GM12878 (cell line): Measurements from ENCODE around the gene CDK3. TPM values are rescaled to one million over a fixed set of nuclear protein-coding genes. Genes with fewer than 3 reads are reported as not detected.

Experiments used
- ATAC-seq: fragments of 200-7000 bp; cut with Tn5 transposase; 3 replicates; pipeline ENCODE4 v1.9.1; 2020; ENCODE audit warnings: mild to moderate bottlenecking, moderate library complexity
- BruUV-seq: library from RNA; stranded (reverse); fragments of 400-500 nt; replicated peaks from 2 replicates; lab custom pipeline; 2021; lab: Mats Ljungman, UMichigan
- CTCF ChIA-PET: fragments of 300-600 bp; sonication (Branson Sonifier 250); formaldehyde crosslinking; extraction: SDS; loops from one replicate; lab custom pipeline; 2021; ENCODE audit warnings: inconsistent platforms; lab: Yijun Ruan, JAX
- POLR2A ChIA-PET: fragments of 350-600 bp; formaldehyde crosslinking; extraction: SDS; loops from one replicate; lab custom pipeline; 2021; ENCODE audit warnings: inconsistent platforms; lab: Charles Lee
- RAD21 ChIA-PET: fragments of 300-600 bp; sonication (Branson Sonifier 250); formaldehyde crosslinking; loops from one replicate; lab custom pipeline; 2023; ENCODE audit warnings: antibody characterized with exemption; ENCODE audit not compliant: unreplicated experiment; lab: Charles Lee
- SMC1A ChIA-PET: fragments of 300-600 bp; sonication (Branson Sonifier 250); formaldehyde crosslinking; loops from one replicate; lab custom pipeline; 2023; ENCODE audit not compliant: unreplicated experiment, uncharacterized antibody; lab: Charles Lee
- DNase-seq: peaks from one replicate; pipeline ENCODE4 v3.0.0-alpha.2; 2011; ENCODE audit warnings: low read depth, low spot score
- FAIRE-seq: peaks from 3 replicates; lab custom pipeline; 2011; peaks lifted over from hg19 to GRCh38; lab: Jason Lieb, UNC
- H2AFZ ChIP-seq: 2 replicates; pipeline ENCODE4 v1.6.0; 2011; ENCODE audit warnings: low read depth, low read length, control low read depth; ENCODE audit not compliant: control insufficient read depth
- H3K27ac ChIP-seq: 2 replicates; pipeline ENCODE4 v1.5.1; 2011; ENCODE audit warnings: control low read depth; ENCODE audit not compliant: control insufficient read depth, insufficient read depth
- H3K27me3 ChIP-seq, 2 experiments: replicated peaks in 1 of 2; 2 replicates each; pipeline versions ENCODE4 v1.6.0 to v1.6.1; 2011; ENCODE audit warnings: low read length in 1 of 2; ENCODE audit not compliant: control insufficient read depth in 2 of 2, insufficient read depth in 2 of 2
- H3K36me3 ChIP-seq, 2 experiments: 2 replicates each; pipeline ENCODE4 v1.5.1; 2011; ENCODE audit warnings: low read length in 1 of 2; ENCODE audit not compliant: control insufficient read depth in 2 of 2, insufficient read depth in 2 of 2
- H3K4me1 ChIP-seq: 2 replicates; pipeline ENCODE4 v1.6.1; 2011; ENCODE audit warnings: mild to moderate bottlenecking, low read length, moderate library complexity, mixed read lengths; ENCODE audit not compliant: control insufficient read depth, insufficient read depth
- H3K4me2 ChIP-seq: 2 replicates; pipeline ENCODE4 v1.6.0; 2011; ENCODE audit warnings: control low read depth; ENCODE audit not compliant: control insufficient read depth, insufficient read depth
- H3K4me3 ChIP-seq: fragments of 200-600 bp; sonication (generic); 2 replicates; pipeline ENCODE4 v1.5.1; 2016
- H3K79me2 ChIP-seq: 2 replicates; pipeline ENCODE4 v1.6.0; 2011; ENCODE audit warnings: low read length; ENCODE audit not compliant: control insufficient read depth, insufficient read depth
- H3K9ac ChIP-seq: 2 replicates; pipeline ENCODE4 v1.8.0; 2011; ENCODE audit warnings: low read length, control low read depth, mixed read lengths; ENCODE audit not compliant: control insufficient read depth, insufficient read depth
- H3K9me3 ChIP-seq: replicated peaks from 3 replicates; pipeline ENCODE4 v1.5.1; 2011; ENCODE audit warnings: mild to moderate bottlenecking, low read length; ENCODE audit not compliant: control insufficient read depth, insufficient read depth
- H4K20me1 ChIP-seq: 2 replicates; pipeline ENCODE4 v1.6.0; 2011; ENCODE audit not compliant: control insufficient read depth, insufficient read depth
- BHLHE40 ChIP-seq, 2 experiments: fragments of 450-650 bp in 1 of 2; IDR thresholded peaks; 2 replicates each; pipeline ENCODE4 v1.6.1; 2011 to 2017; ENCODE audit warnings: low read depth in 2 of 2, borderline replicate concordance in 1 of 2, improper control_type of control experiment in 1 of 2, low read length in 1 of 2, mild to moderate bottlenecking in 1 of 2
- CBX3 ChIP-seq: fragments of 200-600 bp; sonication (generic); IDR thresholded peaks from 2 replicates; pipeline ENCODE4 v1.6.1; 2016; ENCODE audit warnings: low read depth, borderline replicate concordance
- CEBPZ ChIP-seq: fragments of 150-350 bp; IDR thresholded peaks from 2 replicates; pipeline ENCODE4 v1.6.1; 2016; ENCODE audit warnings: low read depth, low read length
- EGR1 ChIP-seq, 2 experiments: IDR thresholded peaks; 1 replicate in 1 of 2; 2 replicates in 1 of 2; pipeline ENCODE4 v1.6.1; 2011 to 2012; ENCODE audit warnings: low read depth in 2 of 2, low read length in 2 of 2, borderline replicate concordance in 1 of 2, mild to moderate bottlenecking in 1 of 2, moderate library complexity in 1 of 2
- MEF2B ChIP-seq: fragments of 450-650 bp; IDR thresholded peaks from 2 replicates; pipeline ENCODE4 v1.6.1; 2018; ENCODE audit warnings: mild to moderate bottlenecking, moderate library complexity; ENCODE audit not compliant: partially characterized antibody, poor library complexity, severe bottlenecking
- PAX8 ChIP-seq: fragments of 450-650 bp; IDR thresholded peaks from 2 replicates; pipeline ENCODE4 v1.6.1; 2017; ENCODE audit warnings: mild to moderate bottlenecking, moderate library complexity
- SIX5 ChIP-seq: IDR thresholded peaks from 2 replicates; pipeline ENCODE4 v1.6.1; 2011; ENCODE audit warnings: mild to moderate bottlenecking, low read depth, low read length, moderate library complexity; ENCODE audit not compliant: severe bottlenecking
- SMC3 ChIP-seq: IDR thresholded peaks from 2 replicates; pipeline ENCODE4 v1.6.1; 2011; ENCODE audit warnings: low read length, improper control_type of control experiment, borderline replicate concordance
- ZNF687 ChIP-seq: fragments of 450-650 bp; IDR thresholded peaks from 2 replicates; pipeline ENCODE4 v1.6.1; 2017; ENCODE audit warnings: mild to moderate bottlenecking, moderate library complexity
- WGBS: methylation state at CpG from one replicate; pipeline ENCODE4 v1.1.6; 2016; ENCODE audit warnings: low lambda C conversion rate; ENCODE audit not compliant: insufficient replicate concordance, insufficient coverage; ENCODE audit errors: missing lambda C conversion rate; 5-methylcytosine and 5-hydroxymethylcytosine counted together
- in situ Hi-C: fragments of 300-500 bp; cut with MboI; formaldehyde crosslinking; loops from 9 replicates; pipeline ENCODE4 v1.14.3; 2018; ENCODE audit warnings: mixed read lengths
- intact Hi-C: fragments of 100-400 bp; cut with micrococcal nuclease; formaldehyde crosslinking; loops from one replicate; pipeline ENCODE4 v1.14.2; 2022; ENCODE audit not compliant: unreplicated experiment
- polyA plus RNA-seq, 11 experiments: library from polyadenylated mRNA; depleted of rRNA in 4 of 11; unstranded in 6 of 11; stranded (reverse) in 5 of 11; fragments of >200 nt; fragmentation: Nextera tagmentation in 4 of 11; fragmentation: Illumina TruSeq in 1 of 11; extraction: Ambion mirVana in 4 of 11; extraction: Trizol in 1 of 11; gene quantifications; 1 replicate in 1 of 11; 2 replicates in 10 of 11; pipeline versions ENCODE4 v1.2.1 to v1.2.3, GENCODE V29; 2011 to 2016; ENCODE audit warnings: inconsistent platforms in 2 of 11, missing spikeins in 2 of 11, low read depth in 1 of 11
- total RNA-seq, 4 experiments: library from RNA; depleted of rRNA in 3 of 4; stranded (reverse); fragments of >200 nt in 3 of 4; fragmentation: Illumina TruSeq in 1 of 4; extraction: Trizol in 1 of 4; gene quantifications; 2 replicates each; pipeline versions ENCODE4 v1.2.1 to v1.2.3, GENCODE V29; 2013 to 2021
- TF ChIP-seq, protein P1 (sequence below): fragments of 450-650 bp; IDR thresholded peaks from 2 replicates; pipeline ENCODE4 v1.6.1; 2018; ENCODE audit warnings: borderline replicate concordance, mild to moderate bottlenecking; ENCODE audit not compliant: partially characterized antibody

Gene CDK3
- total and polyA plus RNA-seq, 10 of the 15 experiments (the other 5 are each of a cell fraction or from before 2014, with no cell fraction given): 1.1 to 7.1 (median 4.2) TPM

DNA sequence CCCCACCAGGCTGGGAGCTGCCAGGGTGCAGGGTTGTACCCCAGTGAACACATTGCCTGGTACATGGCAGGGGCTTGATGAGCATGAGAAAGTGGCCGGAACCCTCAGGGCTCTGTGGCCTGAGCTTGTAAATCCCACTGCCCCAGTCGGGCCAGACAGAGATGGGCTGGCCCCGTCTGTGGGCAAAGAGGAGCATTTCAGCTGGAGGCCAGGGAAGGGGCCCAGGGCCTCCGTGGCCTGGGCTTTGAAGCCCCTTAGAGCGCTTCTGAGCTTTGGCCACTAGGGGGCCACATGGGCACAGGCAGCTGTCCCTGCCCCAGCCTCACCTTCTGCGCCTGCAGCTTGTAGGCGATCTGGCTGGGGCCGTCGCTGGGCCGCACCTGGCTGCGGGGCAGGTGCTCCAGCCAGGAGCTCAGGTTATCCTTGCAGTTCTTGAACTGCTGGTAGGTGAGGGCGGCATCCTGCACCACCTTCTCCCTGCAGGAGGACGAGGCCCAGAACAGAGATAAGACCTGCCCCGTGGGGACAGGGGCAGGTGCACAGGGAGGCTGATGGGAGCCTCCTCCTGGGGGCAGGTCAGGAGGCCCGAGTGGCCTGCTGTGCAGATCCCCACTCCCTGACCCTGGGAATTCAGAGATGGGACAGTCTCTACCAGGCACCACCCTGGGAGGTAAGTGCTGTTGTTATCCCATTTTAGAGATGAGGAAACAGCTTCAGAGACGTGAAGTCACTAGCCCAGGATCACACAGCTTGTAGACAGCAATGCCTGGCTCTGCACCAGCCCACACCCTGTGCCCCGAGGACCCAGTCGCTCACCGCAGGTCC, 13.7 kb downstream of the CDK3 start:
- WGBS: 12% methylated on average over 19 of the region's 19 CpGs
- Histone ChIP-seq H3K36me3 (no peaks in the 10 kb centered on the region), H3K4me1 (no peaks in the 10 kb centered on the region), H4K20me1 (no peaks in the 10 kb centered on the region), H3K9ac (no peak overlapping the region), H3K27ac (no peak overlapping the region), H3K9me3 (no peaks in the 10 kb centered on the region), H3K27me3 (no peaks in the 10 kb centered on the region), H2AFZ (no peak overlapping the region), H3K4me2 (no peak overlapping the region), H3K4me3 (no peak overlapping the region), H3K79me2 (no peaks in the 10 kb centered on the region)
- peak; percentile 94 for FAIRE-seq
- SMC1A ChIA-PET: interaction anchor here (0.9 to 2.0 kb wide), 12 partner anchors 11 to 383 kb away, joined by 3 to 8 read pairs (median 4); partner anchors contain the start of gene MRPL38
- POLR2A ChIA-PET: no interaction called here
- intact Hi-C loops (loop anchor here (1.0 to 2.0 kb wide), 3 partner anchors 92 to 285 kb away; no protein-coding TSS in a partner anchor), in situ Hi-C loops (loop anchor here (5.0 kb wide), 1 partner anchor 278 kb away; no protein-coding TSS in a partner anchor)
- peak; percentile 99 for ATAC-seq
- BruUV-seq: no TSS peak
- RAD21 ChIA-PET: interaction anchor here (0.5 to 2.7 kb wide), 13 partner anchors 8 to 302 kb away, joined by 3 to 18 read pairs (median 4); partner anchors contain the start of gene MRPL38
- CTCF ChIA-PET: interaction anchor here (0.6 to 6.1 kb wide), 53 partner anchors 13 to 383 kb away, joined by 3 to 70 read pairs (median 4); partner anchors contain the start of genes CDK3, EXOC7, FBF1 and MRPL38
- DNase-seq: no peak
- TF ChIP-seq SIX5 (no peak), ZNF687 (no peak), EGR1 (IDR thresholded peaks at IDR 0.05; ENCODE audit: borderline replicate concordance in 1 of 2, low read depth in 2 of 2, low read length in 2 of 2) (no peak), MEF2B (no peak), SMC3 (peak; percentile 83), PAX8 (no peak), CBX3 (no peak), BHLHE40 (IDR thresholded peaks at IDR 0.05; ENCODE audit: borderline replicate concordance in 1 of 2, low read depth in 2 of 2, low read length in 1 of 2) (0 out of 4 replicates have a peak, but pooled peaks of 1 of the 2 experiments have one; percentile 28), CEBPZ (no peak)
- TF ChIP-seq, protein P1, sequence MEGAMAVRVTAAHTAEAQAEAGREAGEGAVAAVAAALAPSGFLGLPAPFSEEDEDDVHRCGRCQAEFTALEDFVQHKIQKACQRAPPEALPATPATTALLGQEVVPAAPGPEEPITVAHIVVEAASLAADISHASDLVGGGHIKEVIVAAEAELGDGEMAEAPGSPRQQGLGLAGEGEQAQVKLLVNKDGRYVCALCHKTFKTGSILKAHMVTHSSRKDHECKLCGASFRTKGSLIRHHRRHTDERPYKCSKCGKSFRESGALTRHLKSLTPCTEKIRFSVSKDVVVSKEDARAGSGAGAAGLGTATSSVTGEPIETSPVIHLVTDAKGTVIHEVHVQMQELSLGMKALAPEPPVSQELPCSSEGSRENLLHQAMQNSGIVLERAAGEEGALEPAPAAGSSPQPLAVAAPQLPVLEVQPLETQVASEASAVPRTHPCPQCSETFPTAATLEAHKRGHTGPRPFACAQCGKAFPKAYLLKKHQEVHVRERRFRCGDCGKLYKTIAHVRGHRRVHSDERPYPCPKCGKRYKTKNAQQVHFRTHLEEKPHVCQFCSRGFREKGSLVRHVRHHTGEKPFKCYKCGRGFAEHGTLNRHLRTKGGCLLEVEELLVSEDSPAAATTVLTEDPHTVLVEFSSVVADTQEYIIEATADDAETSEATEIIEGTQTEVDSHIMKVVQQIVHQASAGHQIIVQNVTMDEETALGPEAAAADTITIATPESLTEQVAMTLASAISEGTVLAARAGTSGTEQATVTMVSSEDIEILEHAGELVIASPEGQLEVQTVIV: no peak
